NCI-H2227 (cell line): ENCODE measurements around the gene MCU.
"Not testable (repeated sequence)": the region's sequence is repeated elsewhere in the genome, so short reads cannot be mapped to it uniquely, and the experiment has no call there.

Experiments used
- DNase-seq: peaks from one replicate; lab custom pipeline; 2025; ENCODE audit not compliant: unreplicated experiment; lab: John Stamatoyannopoulos, UW

Gene MCU

GRCh38 chr10:72893136-72893798, 201.3 kb downstream of the MCU start, which contains the start of gene OIT3:
Gene OIT3 (plus strand): TSS chr10:72893739. CDS start chr10:72893799, 60 bp downstream.
- DNase-seq, result no peak

GRCh38 chr10:72895236-72895850, 203.4 kb downstream of the MCU start:
- DNase-seq, result no peak

DNA sequence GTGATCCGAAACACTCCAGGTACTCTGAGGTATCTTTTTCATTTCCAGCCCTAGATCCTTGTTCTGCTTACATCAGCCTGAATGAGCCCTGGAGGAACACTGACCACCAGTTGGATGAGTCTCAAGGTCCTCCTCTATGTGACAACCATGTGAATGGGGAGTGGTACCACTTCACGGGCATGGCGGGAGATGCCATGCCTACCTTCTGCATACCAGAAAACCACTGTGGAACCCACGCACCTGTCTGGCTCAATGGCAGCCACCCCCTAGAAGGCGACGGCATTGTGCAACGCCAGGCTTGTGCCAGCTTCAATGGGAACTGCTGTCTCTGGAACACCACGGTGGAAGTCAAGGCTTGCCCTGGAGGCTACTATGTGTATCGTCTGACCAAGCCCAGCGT, 206.7 kb downstream of the MCU start:
- DNase-seq, result no peak

GRCh38 chr10:72899545-72899944, 207.6 kb downstream of the MCU start:
- no peak for DNase-seq

GRCh38 chr10:72903941-72904446, 212.1 kb downstream of the MCU start:
- DNase-seq, result not testable (repeated sequence)

DNA sequence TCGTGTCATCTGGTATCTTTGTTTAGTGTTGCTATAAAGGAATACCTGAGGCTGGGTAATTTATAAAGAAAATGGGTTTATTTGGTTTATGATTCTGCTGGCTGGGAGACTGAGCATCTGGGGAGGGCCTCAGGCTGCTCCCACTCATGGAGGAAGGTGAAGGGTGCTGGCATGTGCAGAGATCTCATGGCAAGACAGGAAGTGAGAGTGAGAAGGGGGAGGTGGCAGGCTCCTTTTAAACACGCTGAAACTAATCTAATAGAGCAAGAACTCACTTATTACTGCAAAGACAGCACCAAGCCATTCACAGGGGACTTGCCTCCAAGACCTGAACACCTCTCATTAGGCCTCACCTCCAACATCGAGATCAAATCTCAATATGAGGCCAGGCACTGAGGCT, 212.9 kb downstream of the MCU start:
- DNase-seq, result no peak

- DNase-seq, result no peak
These were observed 214.5 kb downstream of the MCU start for GRCh38 chr10:72906446-72906845.

- no peak for DNase-seq
These were observed 218.8 kb downstream of the MCU start for GRCh38 chr10:72910705-72911104.

- no peak for DNase-seq
These were observed 219.8 kb downstream of the MCU start for GRCh38 chr10:72911758-72912157.

- no peak for DNase-seq
These were observed 220.8 kb downstream of the MCU start for GRCh38 chr10:72912736-72913135.

- DNase-seq, result no peak
These were observed 221.3 kb downstream of the MCU start for GRCh38 chr10:72913287-72913686.

- not testable (repeated sequence) for DNase-seq
These were observed 225.3 kb downstream of the MCU start for GRCh38 chr10:72917201-72917600.

DNA sequence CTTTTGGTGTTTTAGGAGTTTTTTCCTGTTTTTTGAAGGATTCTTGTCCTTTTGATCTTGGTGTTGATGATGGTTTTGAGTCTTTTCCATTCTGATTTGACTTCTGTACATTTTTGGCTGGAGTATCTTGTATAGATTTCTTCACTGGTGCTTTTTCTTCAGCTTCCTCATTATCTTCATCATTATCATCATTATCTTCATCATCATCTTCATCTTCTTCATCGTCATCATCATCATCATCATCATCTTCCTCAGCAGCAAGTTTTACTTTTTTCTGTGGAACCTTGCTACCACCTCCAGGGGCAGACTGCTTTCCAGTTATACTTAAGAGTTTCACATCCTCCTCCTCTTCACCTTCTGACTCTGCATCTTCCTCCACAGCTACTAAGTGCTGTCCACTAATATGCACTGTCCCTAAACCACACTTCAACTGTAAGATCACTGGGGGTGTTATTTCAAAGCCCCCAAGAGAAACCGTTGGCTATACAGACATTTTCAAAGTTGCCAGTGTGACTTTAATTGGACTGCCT, 225.9 kb downstream of the MCU start:
- not testable (repeated sequence) for DNase-seq

- DNase-seq, result no peak
These were observed 226.4 kb downstream of the MCU start for GRCh38 chr10:72918352-72918751.

GRCh38 chr10:72921147-72921683, 229.3 kb downstream of the MCU start:
- not testable (repeated sequence) for DNase-seq

DNA sequence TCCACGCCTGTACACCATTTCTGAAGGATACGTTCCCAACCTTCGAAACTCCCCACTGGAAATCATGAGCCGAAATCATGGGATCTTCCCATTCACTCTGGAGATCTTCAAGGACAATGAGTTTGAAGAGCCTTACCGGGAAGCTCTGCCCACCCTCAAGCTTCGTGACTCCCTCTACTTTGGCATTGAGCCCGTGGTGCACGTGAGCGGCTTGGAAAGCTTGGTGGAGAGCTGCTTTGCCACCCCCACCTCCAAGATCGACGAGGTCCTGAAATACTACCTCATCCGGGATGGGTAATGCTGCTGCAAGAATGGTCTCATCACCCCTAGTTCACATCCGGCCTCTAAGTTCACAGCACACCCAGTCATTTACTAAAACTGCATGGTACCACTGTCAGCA, 232.4 kb downstream of the MCU start:
- DNase-seq, result no peak

DNA sequence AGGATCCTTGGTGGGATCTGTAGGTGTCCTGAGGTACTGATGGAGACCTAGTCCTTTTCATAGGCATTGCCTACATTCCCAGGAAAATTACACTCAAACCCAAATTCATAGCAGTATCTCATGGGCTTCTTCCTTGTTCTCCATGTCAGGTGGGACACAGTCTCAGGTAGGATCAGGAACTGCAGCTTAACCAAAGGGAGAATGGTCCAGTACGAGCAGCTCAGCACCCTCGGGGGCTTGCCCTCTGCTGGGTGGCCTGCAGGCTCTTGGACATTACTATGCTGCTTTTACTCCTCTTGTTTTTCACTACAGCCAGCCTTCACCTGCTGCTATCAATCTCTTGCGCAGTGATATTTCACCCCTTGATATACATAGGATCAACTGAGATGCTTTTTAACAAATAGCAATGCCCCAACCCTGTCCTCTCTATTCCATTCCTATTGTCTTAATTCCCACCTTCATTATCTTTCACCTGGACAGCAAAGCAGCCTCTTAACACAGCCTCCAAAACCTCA, 234.1 kb downstream of the MCU start:
- DNase-seq, result no peak

GRCh38 chr10:72927485-72927884, 235.5 kb downstream of the MCU start:
- no peak for DNase-seq

- no peak for DNase-seq
These were observed 236.9 kb downstream of the MCU start for GRCh38 chr10:72928798-72929197.

- no peak for DNase-seq
These were observed 238.3 kb downstream of the MCU start for GRCh38 chr10:72930276-72930675.

DNA sequence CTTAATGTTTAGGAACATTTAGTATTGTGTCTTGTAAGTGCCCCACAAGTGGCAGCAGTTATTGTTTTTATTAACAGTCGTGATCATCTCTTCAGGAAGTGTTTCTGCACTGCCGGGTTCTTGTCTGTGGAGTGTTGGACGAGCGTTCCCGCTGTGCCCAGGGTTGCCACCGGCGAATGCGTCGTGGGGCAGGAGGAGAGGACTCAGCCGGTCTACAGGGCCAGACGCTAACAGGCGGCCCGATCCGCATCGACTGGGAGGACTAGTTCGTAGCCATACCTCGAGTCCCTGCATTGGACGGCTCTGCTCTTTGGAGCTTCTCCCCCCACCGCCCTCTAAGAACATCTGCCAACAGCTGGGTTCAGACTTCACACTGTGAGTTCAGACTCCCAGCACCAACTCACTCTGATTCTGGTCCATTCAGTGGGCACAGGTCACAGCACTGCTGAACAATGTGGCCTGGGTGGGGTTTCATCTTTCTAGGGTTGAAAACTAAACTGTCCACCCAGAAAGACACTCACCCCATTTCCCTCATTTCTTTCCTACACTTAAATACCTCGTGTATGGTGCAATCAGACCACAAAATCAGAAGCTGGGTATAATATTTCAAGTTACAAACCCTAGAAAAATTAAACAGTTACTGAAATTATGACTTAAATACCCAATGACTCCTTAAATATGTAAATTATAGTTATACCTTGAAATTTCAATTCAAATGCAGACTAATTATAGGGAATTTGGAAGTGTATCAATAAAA, 240.5 kb downstream of the MCU start:
- DNase-seq, result no peak
